HG02642 (cell line): Measurements from ENCODE around the gene NT5C1A.

Experiments used
- ATAC-seq: cut with Tn5 transposase; IDR thresholded peaks from one replicate; pipeline ENCODE4 v1.9.1; 2021; ENCODE audit warnings: mild to moderate bottlenecking; ENCODE audit not compliant: unreplicated experiment, poor library complexity

The NT5C1A gene

GRCh38 chr1:39617488-39618049 is 54.3 kb downstream of the NT5C1A start:
- ATAC-seq, result no peak

- no peak for ATAC-seq
Measured at GRCh38 chr1:39615086-39615673, 56.7 kb downstream of the NT5C1A start.

GRCh38 chr1:39614488-39614887 is 57.4 kb downstream of the NT5C1A start:
- no peak for ATAC-seq

GRCh38 chr1:39613250-39613649 is 58.7 kb downstream of the NT5C1A start:
- no peak for ATAC-seq

GRCh38 chr1:39609618-39610331 is 62.1 kb downstream of the NT5C1A start:
- ATAC-seq, result peak; percentile 65
